NT2/D1 (cell line): Measurements from ENCODE around the gene PDE11A.

Source experiments
- DNase-seq: peaks from one replicate; pipeline ENCODE4 v3.0.0-alpha.2; 2011; ENCODE audit warnings: low read depth, low spot score
- H3K27me3 ChIP-seq: 2 replicates; pipeline ENCODE4 v1.6.0; 2011; ENCODE audit warnings: mild to moderate bottlenecking; ENCODE audit not compliant: insufficient read length, insufficient read depth
- H3K36me3 ChIP-seq: 2 replicates; pipeline ENCODE4 v1.6.1; 2011; ENCODE audit warnings: mild to moderate bottlenecking, low read length, mixed read lengths; ENCODE audit not compliant: insufficient read depth, insufficient read length
- H3K4me1 ChIP-seq: 2 replicates; pipeline ENCODE4 v1.5.1; 2011; ENCODE audit not compliant: insufficient read depth, insufficient read length
- H3K4me3 ChIP-seq: 2 replicates; pipeline ENCODE4 v1.5.1; 2011; ENCODE audit warnings: low read depth; ENCODE audit not compliant: insufficient read length
- H3K9ac ChIP-seq: 2 replicates; pipeline ENCODE4 v1.6.0; 2011; ENCODE audit warnings: low read depth; ENCODE audit not compliant: insufficient read length
- H3K9me3 ChIP-seq: 2 replicates; pipeline ENCODE4 v1.5.1; 2011; ENCODE audit warnings: mild to moderate bottlenecking, low read length; ENCODE audit not compliant: insufficient read depth
- SUZ12 ChIP-seq: IDR thresholded peaks from 2 replicates; pipeline ENCODE4 v1.6.1; 2011; ENCODE audit not compliant: insufficient read length, insufficient read depth; ENCODE audit errors: extremely low read depth
- YY1 ChIP-seq: IDR thresholded peaks from 2 replicates; pipeline ENCODE4 v1.6.1; 2011; ENCODE audit not compliant: insufficient read length, insufficient read depth
- ZNF274 ChIP-seq: IDR thresholded peaks from 2 replicates; pipeline ENCODE4 v1.6.1; 2011; ENCODE audit warnings: mild to moderate bottlenecking, low read depth, low read length

Gene PDE11A

GRCh38 chr2:178029342-178029741, 43.2 kb downstream of the PDE11A start:
- Histone ChIP-seq H3K4me3 (no peak overlapping the region), H3K9me3 (no peaks in the 10 kb centered on the region), H3K4me1 (no peaks in the 10 kb centered on the region), H3K27me3 (no peaks in the 10 kb centered on the region), H3K9ac (no peak overlapping the region), H3K36me3 (no peaks in the 10 kb centered on the region)
- TF ChIP-seq SUZ12 (no peak), ZNF274 (no peak)
- no peak for DNase-seq

- Histone ChIP-seq H3K4me1 (no peaks in the 10 kb centered on the region), H3K9me3 (no peaks in the 10 kb centered on the region), H3K27me3 (no peaks in the 10 kb centered on the region), H3K9ac (no peak overlapping the region), H3K36me3 (no peaks in the 10 kb centered on the region), H3K4me3 (no peak overlapping the region)
- no peak for DNase-seq
- no peak for TF ChIP-seq ZNF274
- TF ChIP-seq YY1: no peak
- TF ChIP-seq SUZ12: no peak
Observed at GRCh38 chr2:178025551-178026185, 46.9 kb downstream of the PDE11A start.

- TF ChIP-seq ZNF274: no peak
- TF ChIP-seq SUZ12: no peak
- no peak for TF ChIP-seq YY1
- H3K4me1 ChIP-seq: no peaks in the 10 kb centered on the region
- H3K36me3 ChIP-seq: no peaks in the 10 kb centered on the region
- DNase-seq: no peak
- no peaks in the 10 kb centered on the region for H3K9me3 ChIP-seq
- no peak overlapping the region for H3K4me3 ChIP-seq
- H3K9ac ChIP-seq: no peak overlapping the region
- no peaks in the 10 kb centered on the region for H3K27me3 ChIP-seq
Observed at GRCh38 chr2:178018141-178018540, 54.4 kb downstream of the PDE11A start.

- no peak for DNase-seq
- H3K36me3 ChIP-seq: no peaks in the 10 kb centered on the region
- H3K27me3 ChIP-seq: no peaks in the 10 kb centered on the region
- no peak overlapping the region for H3K9ac ChIP-seq
- TF ChIP-seq SUZ12 (no peak), YY1 (no peak)
- no peaks in the 10 kb centered on the region for H3K9me3 ChIP-seq
- no peak overlapping the region for H3K4me3 ChIP-seq
- no peaks in the 10 kb centered on the region for H3K4me1 ChIP-seq
Observed at GRCh38 chr2:178016612-178017011, 56.0 kb downstream of the PDE11A start.

- no peak for DNase-seq
- H3K9me3 ChIP-seq: no peaks in the 10 kb centered on the region
- H3K27me3 ChIP-seq: no peaks in the 10 kb centered on the region
- H3K36me3 ChIP-seq: no peaks in the 10 kb centered on the region
- H3K4me3 ChIP-seq: no peak overlapping the region
- H3K9ac ChIP-seq: no peak overlapping the region
- TF ChIP-seq ZNF274: no peak
- TF ChIP-seq SUZ12: no peak
- no peak for TF ChIP-seq YY1
- no peaks in the 10 kb centered on the region for H3K4me1 ChIP-seq
Observed at GRCh38 chr2:178012639-178013038, 59.9 kb downstream of the PDE11A start.

- TF ChIP-seq ZNF274 (no peak), YY1 (no peak), SUZ12 (no peak)
- Histone ChIP-seq H3K4me3 (no peak overlapping the region), H3K9me3 (no peaks in the 10 kb centered on the region), H3K4me1 (no peaks in the 10 kb centered on the region), H3K27me3 (no peaks in the 10 kb centered on the region), H3K9ac (no peak overlapping the region), H3K36me3 (no peaks in the 10 kb centered on the region)
- DNase-seq: no peak
Observed at GRCh38 chr2:178009813-178010212, 62.8 kb downstream of the PDE11A start.

- Histone ChIP-seq H3K4me3 (no peak overlapping the region), H3K9ac (no peak overlapping the region), H3K36me3 (no peaks in the 10 kb centered on the region), H3K27me3 (no peaks in the 10 kb centered on the region), H3K4me1 (no peaks in the 10 kb centered on the region), H3K9me3 (no peaks in the 10 kb centered on the region)
- no peak for TF ChIP-seq ZNF274
- TF ChIP-seq YY1: no peak
- TF ChIP-seq SUZ12: no peak
- DNase-seq: no peak
Observed at GRCh38 chr2:178008636-178009289, 63.8 kb downstream of the PDE11A start.
